ENCODE data around the gene CHM.
"Not testable (repeated sequence)": the region's sequence is repeated elsewhere in the genome, so short reads cannot be mapped to it uniquely, and the experiment has no call there.

DNA sequence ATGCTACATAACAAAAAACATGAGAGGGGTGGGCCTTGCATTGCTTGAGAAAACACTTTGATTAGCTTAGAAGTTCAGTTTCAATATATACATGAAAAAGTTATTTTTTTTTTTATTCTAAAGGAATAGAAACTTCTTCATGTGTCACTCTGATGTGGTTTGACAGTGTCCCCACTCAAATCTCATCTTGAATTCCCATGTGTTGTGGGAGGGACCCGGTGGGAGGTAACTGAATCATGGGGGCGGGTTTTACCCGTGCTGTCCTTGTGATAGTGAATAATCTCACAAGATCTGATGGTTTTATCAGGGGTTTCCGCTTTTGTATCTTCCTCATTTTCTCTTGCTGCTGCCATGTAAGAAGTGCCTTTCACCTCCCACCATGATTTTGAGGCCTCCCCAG is 32.4 kb downstream of the CHM start:
- TF ChIP-seq, protein P1, sequence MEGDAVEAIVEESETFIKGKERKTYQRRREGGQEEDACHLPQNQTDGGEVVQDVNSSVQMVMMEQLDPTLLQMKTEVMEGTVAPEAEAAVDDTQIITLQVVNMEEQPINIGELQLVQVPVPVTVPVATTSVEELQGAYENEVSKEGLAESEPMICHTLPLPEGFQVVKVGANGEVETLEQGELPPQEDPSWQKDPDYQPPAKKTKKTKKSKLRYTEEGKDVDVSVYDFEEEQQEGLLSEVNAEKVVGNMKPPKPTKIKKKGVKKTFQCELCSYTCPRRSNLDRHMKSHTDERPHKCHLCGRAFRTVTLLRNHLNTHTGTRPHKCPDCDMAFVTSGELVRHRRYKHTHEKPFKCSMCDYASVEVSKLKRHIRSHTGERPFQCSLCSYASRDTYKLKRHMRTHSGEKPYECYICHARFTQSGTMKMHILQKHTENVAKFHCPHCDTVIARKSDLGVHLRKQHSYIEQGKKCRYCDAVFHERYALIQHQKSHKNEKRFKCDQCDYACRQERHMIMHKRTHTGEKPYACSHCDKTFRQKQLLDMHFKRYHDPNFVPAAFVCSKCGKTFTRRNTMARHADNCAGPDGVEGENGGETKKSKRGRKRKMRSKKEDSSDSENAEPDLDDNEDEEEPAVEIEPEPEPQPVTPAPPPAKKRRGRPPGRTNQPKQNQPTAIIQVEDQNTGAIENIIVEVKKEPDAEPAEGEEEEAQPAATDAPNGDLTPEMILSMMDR (IDR thresholded peaks at IDR 0.05): not testable (repeated sequence)
- TF ChIP-seq POLR2AphosphoS5 (IDR thresholded peaks at IDR 0.05; ENCODE audit: insufficient read depth in 1 of 2, low read depth in 1 of 2); POLR2A (IDR thresholded peaks at IDR 0.05): not testable (repeated sequence)

Measured in vagina (tissue), 2 donors.